HepG2 (cell line): ENCODE data around the gene TGM6. TPM values are rescaled to one million over a fixed set of nuclear protein-coding genes. Genes with fewer than 3 reads are reported as not detected.

Experiments used
- ARNTL ChIP-seq: sonication (generic); formaldehyde crosslinking; IDR thresholded peaks from 2 replicates; pipeline ENCODE4 v1.4.0; 2020; ENCODE audit warnings: mild to moderate bottlenecking, missing genetic modification reagents
- CEBPB ChIP-seq: IDR thresholded peaks from 2 replicates; pipeline ENCODE4 v1.6.1; 2011; ENCODE audit warnings: low read depth, low read length, improper control_type of control experiment, borderline replicate concordance
- DPF2 ChIP-seq: sonication (generic); formaldehyde crosslinking; IDR thresholded peaks from 2 replicates; pipeline ENCODE4 v1.4.0; 2020; ENCODE audit warnings: mild to moderate bottlenecking, low read depth, missing genetic modification reagents, borderline replicate concordance
- EEA1 ChIP-seq: sonication (generic); formaldehyde crosslinking; IDR thresholded peaks from 2 replicates; pipeline ENCODE4 v1.5.1; 2020; ENCODE audit warnings: mild to moderate bottlenecking, missing genetic modification reagents, borderline replicate concordance
- FOXO1 ChIP-seq: sonication (generic); formaldehyde crosslinking; IDR thresholded peaks from 2 replicates; pipeline ENCODE4 v1.4.0; 2020; ENCODE audit warnings: missing genetic modification reagents
- HOXA5 ChIP-seq: sonication (generic); formaldehyde crosslinking; IDR thresholded peaks from 2 replicates; pipeline ENCODE4 v1.4.0; 2020; ENCODE audit warnings: missing genetic modification reagents
- KAT7 ChIP-seq: IDR thresholded peaks from 2 replicates; pipeline ENCODE4 v1.6.1; 2018; ENCODE audit warnings: borderline replicate concordance, missing compliant biosample characterization
- KDM1A ChIP-seq: IDR thresholded peaks from 2 replicates; pipeline ENCODE4 v1.6.1; 2016; ENCODE audit warnings: missing compliant biosample characterization
- KDM5B ChIP-seq: sonication (generic); formaldehyde crosslinking; IDR thresholded peaks from 2 replicates; pipeline ENCODE4 v1.4.0; 2020; ENCODE audit warnings: missing genetic modification reagents, mild to moderate bottlenecking, borderline replicate concordance
- NCOA1 ChIP-seq: sonication (generic); formaldehyde crosslinking; IDR thresholded peaks from 2 replicates; pipeline ENCODE4 v1.9.0; 2021; ENCODE audit warnings: missing genetic modification reagents
- POGZ ChIP-seq: sonication (generic); formaldehyde crosslinking; IDR thresholded peaks from 2 replicates; pipeline ENCODE4 v1.4.0; 2020; ENCODE audit warnings: mild to moderate bottlenecking, missing genetic modification reagents
- REXO4 ChIP-seq: sonication (generic); formaldehyde crosslinking; IDR thresholded peaks from 2 replicates; pipeline ENCODE4 v1.8.0; 2022; ENCODE audit warnings: missing genetic modification reagents, mild to moderate bottlenecking, borderline replicate concordance
- SMYD3 ChIP-seq: sonication (generic); formaldehyde crosslinking; IDR thresholded peaks from 2 replicates; pipeline ENCODE4 v1.8.1; 2023; ENCODE audit warnings: mild to moderate bottlenecking, missing genetic modification reagents
- TBP ChIP-seq: sonication (generic); formaldehyde crosslinking; IDR thresholded peaks from 2 replicates; pipeline ENCODE4 v1.5.0; 2020; ENCODE audit warnings: missing genetic modification reagents
- TCF7 ChIP-seq: sonication (generic); IDR thresholded peaks from 2 replicates; pipeline ENCODE4 v1.6.1; 2016; ENCODE audit warnings: antibody characterized with exemption, low read depth
- THAP11 ChIP-seq: IDR thresholded peaks from 2 replicates; pipeline ENCODE4 v1.6.1; 2016; ENCODE audit warnings: missing biosample characterization, missing genetic modification reagents
- TMF1 ChIP-seq: sonication (generic); formaldehyde crosslinking; IDR thresholded peaks from 2 replicates; pipeline ENCODE4 v1.8.1; 2022; ENCODE audit warnings: low read depth, missing genetic modification reagents
- TRIM22 ChIP-seq: fragments of 450-650 bp; IDR thresholded peaks from 2 replicates; pipeline ENCODE4 v1.6.1; 2017
- TSC22D2 ChIP-seq: sonication (generic); formaldehyde crosslinking; IDR thresholded peaks from 2 replicates; pipeline ENCODE4 v1.5.1; 2020; ENCODE audit warnings: missing genetic modification reagents, mild to moderate bottlenecking, borderline replicate concordance
- ZC3H4 ChIP-seq: sonication (generic); formaldehyde crosslinking; IDR thresholded peaks from 2 replicates; pipeline ENCODE4 v1.4.0; 2020; ENCODE audit warnings: missing genetic modification reagents, borderline replicate concordance
- ZNF276 ChIP-seq: sonication (generic); formaldehyde crosslinking; IDR thresholded peaks from 2 replicates; pipeline ENCODE4 v1.4.0; 2020; ENCODE audit warnings: mild to moderate bottlenecking, low read depth, missing genetic modification reagents
- ZNF30 ChIP-seq: sonication (generic); formaldehyde crosslinking; IDR thresholded peaks from 2 replicates; pipeline ENCODE4 v1.5.0; 2020; ENCODE audit warnings: mild to moderate bottlenecking, missing genetic modification reagents
- ZNF331 ChIP-seq: sonication (generic); formaldehyde crosslinking; IDR thresholded peaks from 2 replicates; pipeline ENCODE4 v1.4.0; 2020; ENCODE audit warnings: missing genetic modification reagents
- ZNF337 ChIP-seq: sonication (generic); formaldehyde crosslinking; IDR thresholded peaks from 2 replicates; pipeline ENCODE4 v1.5.1; 2020; ENCODE audit warnings: missing genetic modification reagents, low read depth, mild to moderate bottlenecking, borderline replicate concordance
- ZNF362 ChIP-seq: sonication (generic); formaldehyde crosslinking; IDR thresholded peaks from 2 replicates; pipeline ENCODE4 v1.4.0; 2020; ENCODE audit warnings: missing genetic modification reagents, mild to moderate bottlenecking, borderline replicate concordance
- ZNF577 ChIP-seq: sonication (generic); formaldehyde crosslinking; IDR thresholded peaks from 2 replicates; pipeline ENCODE4 v1.4.0; 2020; ENCODE audit warnings: mild to moderate bottlenecking, low read depth, missing genetic modification reagents, borderline replicate concordance
- ZNF766 ChIP-seq: sonication (generic); formaldehyde crosslinking; IDR thresholded peaks from 2 replicates; pipeline ENCODE4 v1.5.0; 2020; ENCODE audit warnings: missing genetic modification reagents, borderline replicate concordance
- ZNF768 ChIP-seq: sonication (generic); formaldehyde crosslinking; IDR thresholded peaks from 2 replicates; pipeline ENCODE4 v1.4.0; 2020; ENCODE audit warnings: missing genetic modification reagents
- polyA plus RNA-seq, 8 experiments: library from polyadenylated mRNA; depleted of rRNA in 3 of 8; stranded (reverse) in 7 of 8; unstranded in 1 of 8; fragments of >200 nt; fragmentation: Illumina TruSeq in 4 of 8; extraction: Trizol in 4 of 8; gene quantifications; 2 replicates each; pipeline versions ENCODE4 v1.2.1 to v1.2.3, GENCODE V29; 2011 to 2016; ENCODE audit warnings: low read depth in 4 of 8, missing spikeins in 1 of 8, mixed read lengths in 1 of 8; ENCODE audit not compliant: insufficient read depth in 1 of 8
- total RNA-seq, 5 experiments: library from RNA; depleted of rRNA; stranded (reverse); fragments of >200 nt; fragmentation: Illumina TruSeq; extraction: Trizol; gene quantifications; 2 replicates each; pipeline ENCODE4 v1.2.3, GENCODE V29; 2016; ENCODE audit warnings: low read depth in 1 of 5

Gene TGM6
- total and polyA plus RNA-seq, 2 of the 13 experiments (the other 11 are each of a cell fraction or from before 2014, with no cell fraction given): not detected

- TF ChIP-seq KDM5B (peak; percentile 100), CEBPB (no peak), TRIM22 (no peak), KAT7 (CRISPR knock-in tag) (peak; percentile 97), ZNF331 (CRISPR knock-in tag) (peak; percentile 98), KDM1A (CRISPR knock-in tag) (peak; percentile 65), NCOA1 (CRISPR knock-in tag) (peak; percentile 84; the same call in 1 of the 2 replicates), ZNF577 (CRISPR knock-in tag) (peak; percentile 92), SMYD3 (peak; percentile 99), TSC22D2 (CRISPR knock-in tag) (peak; percentile 99), FOXO1 (CRISPR knock-in tag) (peak; percentile 85), EEA1 (CRISPR knock-in tag) (peak; percentile 96), ZNF276 (CRISPR knock-in tag) (peak; percentile 98), ZNF337 (CRISPR knock-in tag) (peak; percentile 97), TCF7 (no peak), TMF1 (CRISPR knock-in tag) (peak; percentile 99), REXO4 (0 out of 2 replicates have a peak, but pooled peaks have one; percentile 26), ZNF766 (CRISPR knock-in tag) (peak; percentile 98), DPF2 (CRISPR knock-in tag) (peak; percentile 62; the same call in 1 of the 2 replicates), ARNTL (CRISPR knock-in tag) (peak; percentile 91), ZNF768 (CRISPR knock-in tag) (peak; percentile 92), ZNF30 (CRISPR knock-in tag) (peak; percentile 97), TBP (CRISPR knock-in tag) (no peak), POGZ (CRISPR knock-in tag) (peak; percentile 99), ZNF362 (CRISPR knock-in tag) (peak; percentile 82), ZC3H4 (peak; percentile 96), HOXA5 (peak; percentile 98), THAP11 (CRISPR knock-in tag) (peak; percentile 98)
Measured at GRCh38 chr20:2470423-2471193, 89.9 kb downstream of the TGM6 start, which contains the start of gene SNRPB (continued).
